WERI-Rb-1 (cell line): ENCODE data around the gene STXBP6.

Experiments used
- DNase-seq: peaks from one replicate; pipeline ENCODE4 v3.0.0-alpha.2; 2020
- H3K27ac ChIP-seq: fragments of 250-450 bp; sonication (Bioruptor Pico); 2 replicates; pipeline ENCODE4 v1.5.1; 2020; ENCODE audit warnings: mild to moderate bottlenecking, moderate library complexity
- H3K27me3 ChIP-seq: fragments of 250-450 bp; sonication (Bioruptor Pico); 2 replicates; pipeline ENCODE4 v1.5.1; 2021; ENCODE audit warnings: mild to moderate bottlenecking, low read depth, moderate library complexity; ENCODE audit not compliant: insufficient read depth, severe bottlenecking
- H3K36me3 ChIP-seq: fragments of 250-450 bp; sonication (Bioruptor Pico); 2 replicates; pipeline ENCODE4 v1.5.1; 2020; ENCODE audit warnings: mild to moderate bottlenecking, moderate library complexity
- H3K4me3 ChIP-seq: 2 replicates; pipeline ENCODE4 v1.5.1; 2011; ENCODE audit warnings: low read depth, mild to moderate bottlenecking, control low read depth, low read length
- H3K9me3 ChIP-seq: fragments of 250-450 bp; sonication (Bioruptor Pico); 2 replicates; pipeline ENCODE4 v1.5.1; 2021; ENCODE audit warnings: mild to moderate bottlenecking, moderate library complexity; ENCODE audit not compliant: severe bottlenecking
- TF ChIP-seq, protein P1 (sequence below): IDR thresholded peaks from 2 replicates; pipeline ENCODE4 v1.5.1; 2011; ENCODE audit warnings: low read depth, mild to moderate bottlenecking, control low read depth, inconsistent platforms, low read length

Gene STXBP6

DNA sequence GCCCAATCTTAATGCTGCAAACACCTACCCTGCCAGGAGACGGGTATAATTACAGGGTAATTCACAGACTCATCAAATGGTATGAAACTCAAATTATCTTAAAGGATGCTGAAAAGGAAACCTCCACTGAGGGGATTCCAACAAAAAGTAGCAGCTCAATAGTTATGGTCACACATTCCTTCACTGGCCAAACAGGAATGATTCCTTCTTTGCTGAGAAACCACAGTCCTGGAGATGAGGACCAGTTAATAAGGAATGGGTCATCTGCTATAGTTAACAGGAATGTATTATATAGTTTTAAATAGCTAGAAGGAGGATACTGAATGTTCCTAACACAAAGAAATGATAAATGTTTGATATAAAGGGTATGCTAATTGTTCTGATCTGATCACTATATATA is 136.9 kb downstream of the STXBP6 start:
- Histone ChIP-seq H3K36me3 (no peaks in the 10 kb centered on the region), H3K9me3 (no peaks in the 10 kb centered on the region), H3K27ac (no peak overlapping the region), H3K4me3 (no peak overlapping the region), H3K27me3 (peaks cover 57% of the 10 kb centered on the region)
- TF ChIP-seq, protein P1, sequence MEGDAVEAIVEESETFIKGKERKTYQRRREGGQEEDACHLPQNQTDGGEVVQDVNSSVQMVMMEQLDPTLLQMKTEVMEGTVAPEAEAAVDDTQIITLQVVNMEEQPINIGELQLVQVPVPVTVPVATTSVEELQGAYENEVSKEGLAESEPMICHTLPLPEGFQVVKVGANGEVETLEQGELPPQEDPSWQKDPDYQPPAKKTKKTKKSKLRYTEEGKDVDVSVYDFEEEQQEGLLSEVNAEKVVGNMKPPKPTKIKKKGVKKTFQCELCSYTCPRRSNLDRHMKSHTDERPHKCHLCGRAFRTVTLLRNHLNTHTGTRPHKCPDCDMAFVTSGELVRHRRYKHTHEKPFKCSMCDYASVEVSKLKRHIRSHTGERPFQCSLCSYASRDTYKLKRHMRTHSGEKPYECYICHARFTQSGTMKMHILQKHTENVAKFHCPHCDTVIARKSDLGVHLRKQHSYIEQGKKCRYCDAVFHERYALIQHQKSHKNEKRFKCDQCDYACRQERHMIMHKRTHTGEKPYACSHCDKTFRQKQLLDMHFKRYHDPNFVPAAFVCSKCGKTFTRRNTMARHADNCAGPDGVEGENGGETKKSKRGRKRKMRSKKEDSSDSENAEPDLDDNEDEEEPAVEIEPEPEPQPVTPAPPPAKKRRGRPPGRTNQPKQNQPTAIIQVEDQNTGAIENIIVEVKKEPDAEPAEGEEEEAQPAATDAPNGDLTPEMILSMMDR = no peak
- DNase-seq = no peak

DNA sequence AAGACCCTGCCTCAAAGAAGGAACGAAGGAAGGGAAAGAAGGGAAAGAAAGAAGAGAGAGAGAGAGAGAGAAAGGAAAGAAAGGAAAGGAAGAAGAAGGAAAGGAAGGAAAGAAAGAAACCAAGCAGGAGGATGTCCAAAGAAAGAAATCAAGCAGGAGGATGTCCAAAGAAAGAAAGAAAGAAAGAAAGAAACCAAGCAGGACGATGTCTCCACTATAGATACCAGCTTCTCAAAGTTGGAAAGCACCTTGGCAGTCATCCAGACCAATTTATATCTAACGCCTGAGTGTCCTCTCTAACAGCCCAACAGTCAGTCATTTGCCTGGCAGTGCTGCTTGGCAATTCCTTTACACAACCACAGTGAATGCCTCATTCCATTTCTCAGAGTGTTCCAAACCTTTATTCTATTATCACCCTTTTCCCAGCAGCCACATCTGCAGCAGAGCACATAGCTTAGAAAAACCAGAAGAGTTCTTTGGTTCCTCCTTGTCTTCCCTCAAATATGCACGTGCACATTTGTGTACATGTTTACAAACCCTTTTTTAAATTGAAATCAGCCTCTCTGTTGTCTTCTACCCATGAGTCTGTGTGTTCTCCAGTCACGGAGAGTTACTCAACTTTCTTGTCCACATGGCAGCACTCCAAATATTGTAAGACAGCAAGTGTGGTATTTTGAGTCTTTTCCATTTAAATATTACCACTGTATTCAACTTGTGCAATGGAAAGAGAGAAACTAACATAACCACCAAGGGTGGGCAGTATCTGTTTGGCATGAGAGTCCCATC is 138.4 kb downstream of the STXBP6 start:
- TF ChIP-seq, protein P1 = no peak
- no peak overlapping the region for H3K27ac ChIP-seq
- no peak for DNase-seq
- H3K9me3 ChIP-seq = no peaks in the 10 kb centered on the region
- H3K4me3 ChIP-seq = no peak overlapping the region
- H3K36me3 ChIP-seq = no peaks in the 10 kb centered on the region
- peaks cover 48% of the 10 kb centered on the region for H3K27me3 ChIP-seq

DNA sequence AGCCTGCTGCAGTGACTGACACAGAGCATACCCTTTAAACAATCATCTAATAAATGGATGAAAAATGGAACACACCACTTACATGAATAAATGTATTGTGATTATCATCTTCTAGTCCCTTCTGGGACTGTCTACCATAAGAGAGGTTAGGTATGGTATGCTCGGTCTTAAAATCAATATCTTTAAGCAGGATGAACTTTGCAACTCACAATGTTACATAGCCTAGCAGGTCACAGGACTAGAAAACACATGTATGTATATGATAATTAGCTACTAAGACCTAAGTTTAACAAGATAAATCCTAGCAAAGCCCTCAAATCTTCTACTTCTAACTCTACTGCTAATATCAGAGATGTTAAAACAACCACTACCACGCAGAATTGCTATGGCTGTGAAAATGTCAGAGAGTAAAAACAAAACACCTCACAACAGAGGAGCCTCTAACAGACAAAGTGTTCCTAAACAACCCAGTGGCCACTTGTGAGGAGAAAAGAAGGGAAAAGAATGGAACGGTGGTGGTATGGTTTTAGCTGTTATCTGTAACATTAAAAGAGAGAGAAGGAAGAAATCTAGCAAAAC is 139.4 kb downstream of the STXBP6 start:
- H3K9me3 ChIP-seq = no peaks in the 10 kb centered on the region
- H3K36me3 ChIP-seq = no peaks in the 10 kb centered on the region
- H3K4me3 ChIP-seq = no peak overlapping the region
- TF ChIP-seq, protein P1 = no peak
- H3K27ac ChIP-seq = no peak overlapping the region
- no peak for DNase-seq
- peaks cover 41% of the 10 kb centered on the region for H3K27me3 ChIP-seq

DNA sequence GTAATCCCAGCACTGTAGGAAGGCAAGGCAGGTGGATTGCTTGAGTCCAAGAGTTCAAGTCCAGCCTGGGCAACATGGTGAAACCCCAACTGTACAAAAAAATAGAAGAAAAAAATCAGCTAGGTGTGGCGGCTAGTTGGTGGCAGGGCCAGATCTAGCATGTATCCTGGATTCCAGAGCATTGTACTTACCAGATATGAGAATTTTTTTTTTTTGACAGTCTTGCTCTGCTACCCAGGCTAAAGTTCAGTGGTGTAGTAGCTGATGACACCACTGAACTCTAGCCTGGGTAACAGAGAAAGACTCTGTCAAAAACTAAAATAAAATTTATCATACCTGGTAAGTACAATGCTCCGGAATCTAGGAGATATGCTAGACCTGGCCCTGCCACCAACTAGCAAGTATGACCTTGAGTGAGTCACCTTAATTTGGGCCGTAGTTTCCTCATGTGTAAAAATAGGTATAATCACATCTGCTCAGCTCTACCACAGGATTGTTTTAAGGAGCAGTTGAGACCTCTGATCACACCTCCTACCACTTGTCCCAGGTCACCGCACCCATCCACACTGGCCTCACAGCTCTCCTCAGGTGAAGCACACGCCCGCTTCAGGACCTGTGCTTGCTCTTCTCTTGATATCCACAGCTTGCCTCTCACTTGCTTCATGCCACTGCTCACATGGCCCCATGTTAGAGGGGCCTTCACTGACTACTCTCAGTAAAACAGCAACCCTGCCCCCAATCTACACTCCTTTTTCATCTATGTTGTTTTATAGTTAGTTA is 140.2 kb downstream of the STXBP6 start:
- Histone ChIP-seq H3K27me3 (peaks cover 36% of the 10 kb centered on the region), H3K36me3 (no peaks in the 10 kb centered on the region), H3K9me3 (no peaks in the 10 kb centered on the region), H3K4me3 (no peak overlapping the region), H3K27ac (no peak overlapping the region)
- DNase-seq = no peak
- TF ChIP-seq, protein P1 = no peak

DNA sequence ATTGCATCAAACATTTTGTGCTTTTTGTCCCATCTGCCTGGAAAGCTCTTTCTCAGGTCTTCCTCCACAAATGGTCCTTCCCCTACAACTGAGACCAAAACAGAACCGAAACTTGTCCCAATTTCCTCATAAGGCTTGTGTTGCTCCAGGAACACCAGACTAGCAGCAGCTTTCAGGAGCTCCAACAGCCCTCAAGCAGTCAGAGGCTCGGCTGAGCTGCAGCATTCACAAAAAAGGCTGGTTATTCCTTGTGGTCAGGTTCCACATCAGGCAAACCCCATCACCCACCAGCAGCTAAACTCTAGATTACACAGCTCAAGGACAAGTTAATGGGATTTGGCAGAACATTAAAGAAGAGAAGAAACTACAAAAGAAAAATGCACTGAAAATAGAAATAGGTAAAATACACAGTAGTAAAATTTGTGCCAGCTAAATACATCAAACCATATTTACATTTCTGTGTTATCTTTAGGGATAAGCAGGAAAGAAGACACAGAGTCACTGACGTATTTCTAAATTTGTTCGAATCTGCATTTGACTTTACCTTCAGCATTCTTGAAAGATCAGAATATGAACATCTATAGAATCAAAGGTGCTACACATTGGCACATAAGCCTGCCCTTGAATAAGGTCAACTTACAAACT is 141.2 kb downstream of the STXBP6 start:
- DNase-seq = no peak
- H3K27me3 ChIP-seq = peaks cover 31% of the 10 kb centered on the region
- TF ChIP-seq, protein P1 = no peak
- H3K27ac ChIP-seq = no peak overlapping the region
- H3K4me3 ChIP-seq = no peak overlapping the region
- H3K36me3 ChIP-seq = no peaks in the 10 kb centered on the region
- no peaks in the 10 kb centered on the region for H3K9me3 ChIP-seq
